GM23338 (cell line): Measurements from ENCODE around the gene KRT32. TPM values are rescaled to one million over a fixed set of nuclear protein-coding genes. Genes with fewer than 3 reads are reported as not detected.

Experiments
- microRNA-seq: library from miRNA; unstranded; fragments of <30 nt; microRNA quantifications from one replicate; pipeline ENCODE4, GENCODE V29; 2017
- polyA plus RNA-seq: library from polyadenylated mRNA; unstranded; fragments of >200 nt; fragmentation: Nextera tagmentation; extraction: Ambion mirVana; gene quantifications from 2 replicates; pipeline ENCODE4 v1.2.1, GENCODE V29; 2016
- small RNA-seq: library from RNA; depleted of rRNA; stranded (forward); fragments of <200 nt; gene quantifications from one replicate; pipeline ENCODE3, GENCODE V24; 2014; ENCODE audit warnings: low replicate concordance
- total RNA-seq: library from RNA; depleted of rRNA; stranded (reverse); fragments of >200 nt; shearing (Covaris generic); gene quantifications from 2 replicates; pipeline ENCODE4 v1.2.3, GENCODE V29; 2014; rRNA removed

Gene KRT32
- total and polyA plus RNA-seq, 2 experiments from 2014 or later = not detected

Small RNAs within 50 kb of the gene (microRNA-seq; reads per million reads assigned to microRNA genes)
- not detected for gene MIR6510

Small RNAs within 50 kb of the gene (small RNA-seq; reads per million reads assigned to genes)
- 5.9 reads per million, percentile 94 among the genes with 10 or more reads in this experiment for gene RNU2-32P

Other genes starting within 250 kb of the KRT32 start
- gene KRTAP9-2, start 240.7 kb downstream of the KRT32 start, total RNA-seq = not detected in 2 replicates
- not detected in 2 replicates for gene KRTAP9-2, start 240.7 kb downstream of the KRT32 start, polyA plus RNA-seq
- not detected in 2 replicates for gene KRTAP9-3, start 234.9 kb downstream of the KRT32 start, total RNA-seq
- not detected in 2 replicates for gene KRTAP9-3, start 234.9 kb downstream of the KRT32 start, polyA plus RNA-seq
- not detected in 2 replicates for gene KRTAP9-8, start 229.4 kb downstream of the KRT32 start, total RNA-seq
- gene KRTAP9-8, start 229.4 kb downstream of the KRT32 start, polyA plus RNA-seq = not detected in 2 replicates
- gene KRTAP9-4, start 217.7 kb downstream of the KRT32 start, total RNA-seq = not detected in 2 replicates
- not detected in 2 replicates for gene KRTAP9-4, start 217.7 kb downstream of the KRT32 start, polyA plus RNA-seq
- not detected in 2 replicates for gene KRTAP9-9, start 212.0 kb downstream of the KRT32 start, total RNA-seq
- not detected in 2 replicates for gene KRTAP9-9, start 212.0 kb downstream of the KRT32 start, polyA plus RNA-seq
- gene KRTAP9-6, start 202.0 kb downstream of the KRT32 start, total RNA-seq = not detected in 2 replicates
- not detected in 2 replicates for gene KRTAP9-6, start 202.0 kb downstream of the KRT32 start, polyA plus RNA-seq
- gene KRTAP9-7, start 191.7 kb downstream of the KRT32 start, total RNA-seq = not detected in 2 replicates
- gene KRTAP9-7, start 191.7 kb downstream of the KRT32 start, polyA plus RNA-seq = not detected in 2 replicates
- not detected in 2 replicates for gene KRTAP29-1, start 164.5 kb downstream of the KRT32 start, total RNA-seq
- gene KRTAP29-1, start 164.5 kb downstream of the KRT32 start, polyA plus RNA-seq = not detected in 2 replicates
- not detected in 2 replicates for gene KRTAP16-1, start 158.1 kb downstream of the KRT32 start, total RNA-seq
- gene KRTAP16-1, start 158.1 kb downstream of the KRT32 start, polyA plus RNA-seq = not detected in 2 replicates
- gene KRTAP17-1, start 151.7 kb downstream of the KRT32 start, total RNA-seq = not detected in 2 replicates
- gene KRTAP17-1, start 151.7 kb downstream of the KRT32 start, polyA plus RNA-seq = not detected in 2 replicates
- not detected in 2 replicates for gene KRT33A, start 116.6 kb downstream of the KRT32 start, total RNA-seq
- not detected in 2 replicates for gene KRT33A, start 116.6 kb downstream of the KRT32 start, polyA plus RNA-seq
- not detected in 2 replicates for gene KRT33B, start 97.6 kb downstream of the KRT32 start, total RNA-seq
- gene KRT33B, start 97.6 kb downstream of the KRT32 start, polyA plus RNA-seq = not detected in 2 replicates
- not detected in 2 replicates for gene KRT34, start 85.1 kb downstream of the KRT32 start, total RNA-seq
- not detected in 2 replicates for gene KRT34, start 85.1 kb downstream of the KRT32 start, polyA plus RNA-seq
- not detected in 2 replicates for gene KRT31, start 69.8 kb downstream of the KRT32 start, total RNA-seq
- gene KRT31, start 69.8 kb downstream of the KRT32 start, polyA plus RNA-seq = not detected in 2 replicates
- not detected in 2 replicates for gene KRT37, start 42.8 kb downstream of the KRT32 start, total RNA-seq
- gene KRT37, start 42.8 kb downstream of the KRT32 start, polyA plus RNA-seq = not detected in 2 replicates
- not detected in 2 replicates for gene KRT38, start 26.4 kb downstream of the KRT32 start, total RNA-seq
- gene KRT38, start 26.4 kb downstream of the KRT32 start, polyA plus RNA-seq = not detected in 2 replicates
- gene KRT35, start 13.8 kb upstream of the KRT32 start, total RNA-seq = not detected in 2 replicates
- gene KRT35, start 13.8 kb upstream of the KRT32 start, polyA plus RNA-seq = not detected in 2 replicates
- gene KRT36, start 22.5 kb upstream of the KRT32 start, total RNA-seq = not detected in 2 replicates
- gene KRT36, start 22.5 kb upstream of the KRT32 start, polyA plus RNA-seq = not detected in 2 replicates
- not detected in 2 replicates for gene KRT13, start 38.2 kb upstream of the KRT32 start, total RNA-seq
- not detected in 2 replicates for gene KRT13, start 38.2 kb upstream of the KRT32 start, polyA plus RNA-seq
- gene KRT15, start 51.5 kb upstream of the KRT32 start, total RNA-seq = 0.03 and 1.2 TPM in 2 replicates
- gene KRT15, start 51.5 kb upstream of the KRT32 start, polyA plus RNA-seq = not detected in 2 replicates
- 109 and 134 TPM in 2 replicates for gene KRT19, start 60.9 kb upstream of the KRT32 start, total RNA-seq
- gene KRT19, start 60.9 kb upstream of the KRT32 start, polyA plus RNA-seq = 105 and 112 TPM in 2 replicates
- not detected in 2 replicates for gene KRT9, start 104.7 kb upstream of the KRT32 start, total RNA-seq
- not detected in 2 replicates for gene KRT9, start 104.7 kb upstream of the KRT32 start, polyA plus RNA-seq
- not detected in 2 replicates for gene KRT14, start 119.5 kb upstream of the KRT32 start, total RNA-seq
- gene KRT14, start 119.5 kb upstream of the KRT32 start, polyA plus RNA-seq = not detected in 2 replicates
- not detected in 2 replicates for gene KRT16, start 145.4 kb upstream of the KRT32 start, total RNA-seq
- gene KRT16, start 145.4 kb upstream of the KRT32 start, polyA plus RNA-seq = not detected in 2 replicates
- 0.63 TPM in 1 of 2 replicates, not detected in the other for gene KRT17, start 157.2 kb upstream of the KRT32 start, total RNA-seq
- gene KRT17, start 157.2 kb upstream of the KRT32 start, polyA plus RNA-seq = 1.8 TPM in 2 replicates
- 270 and 272 TPM in 2 replicates for gene EIF1, start 221.5 kb upstream of the KRT32 start, total RNA-seq
- gene EIF1, start 221.5 kb upstream of the KRT32 start, polyA plus RNA-seq = 525 and 603 TPM in 2 replicates
- not detected in 2 replicates for gene GAST, start 244.9 kb upstream of the KRT32 start, total RNA-seq
- gene GAST, start 244.9 kb upstream of the KRT32 start, polyA plus RNA-seq = not detected in 2 replicates